ENCODE data around the gene ARFRP1. TPM values are rescaled to one million over a fixed set of nuclear protein-coding genes. Genes with fewer than 3 reads are reported as not detected.
A peak's percentile ranks its signal among the peaks of the same experiment; 100 is the strongest.

ARFRP1 gene
- total RNA-seq, 4 donors from 2014 or later, result 43.6 to 52.1 (median 46.7) TPM

GRCh38 chr20:63752411-63753101 lies 44.8 kb upstream of the ARFRP1 start:
- WGBS, 2 donors, result 60 to 79% methylated on average over 4 to 15 of the region's 50 CpGs
- Histone ChIP-seq H3K27ac (peak overlapping the region in 1 of 3 donors; percentile 41), H3K4me1 (peaks cover 9 to 17% of the 10 kb centered on the region in 2 donors), H3K36me3 (no peaks in the 10 kb centered on the region), H3K27me3 (no peaks in the 10 kb centered on the region), H3K9me3 (no peaks in the 10 kb centered on the region), H3K4me3 (replicated peaks in 1 of 3) (no peak overlapping the region)
- intact Hi-C loops (cut with DNase I), result no loop called here
- DNase-seq, result peak; percentile 61 to 73
- TF ChIP-seq POLR2A (IDR thresholded peaks at IDR 0.05), result no peak
- no peak for TF ChIP-seq CTCF (IDR thresholded peaks at IDR 0.05)

- TF ChIP-seq CTCF (IDR thresholded peaks at IDR 0.05) (no peak), POLR2A (IDR thresholded peaks at IDR 0.05) (no peak)
- WGBS, 2 donors, result 78 to 91% methylated on average over 14 to 27 of the region's 45 CpGs
- H3K36me3 ChIP-seq, result peaks cover 0 to 1% of the 10 kb centered on the region in 2 donors
- intact Hi-C loops (cut with DNase I), result no loop called here
- peaks cover 9 to 17% of the 10 kb centered on the region in 2 donors for H3K4me1 ChIP-seq
- DNase-seq, result peak; percentile 48 to 72
- H3K27ac ChIP-seq, result no peak overlapping the region
- no peak overlapping the region for H3K4me3 ChIP-seq (replicated peaks in 1 of 3)
- no peaks in the 10 kb centered on the region for H3K9me3 ChIP-seq
- H3K27me3 ChIP-seq, result no peaks in the 10 kb centered on the region
These were observed 43.9 kb upstream of the ARFRP1 start for GRCh38 chr20:63751471-63752271.

- Histone ChIP-seq H3K4me3 (replicated peaks in 1 of 3) (no peak overlapping the region), H3K4me1 (peaks cover 9 to 17% of the 10 kb centered on the region in 2 donors), H3K9me3 (no peaks in the 10 kb centered on the region), H3K36me3 (peaks cover 4 to 5% of the 10 kb centered on the region in 2 donors), H3K27ac (no peak overlapping the region), H3K27me3 (no peaks in the 10 kb centered on the region)
- TF ChIP-seq CTCF (IDR thresholded peaks at IDR 0.05) (no peak), POLR2A (IDR thresholded peaks at IDR 0.05) (no peak)
- DNase-seq, result no peak
- intact Hi-C loops (cut with DNase I), result no loop called here
- WGBS, 2 donors, result 71 to 77% methylated on average over 12 to 26 of the region's 26 CpGs
These were observed 43.2 kb upstream of the ARFRP1 start for GRCh38 chr20:63750807-63751470.

GRCh38 chr20:63749597-63750508 lies 42.1 kb upstream of the ARFRP1 start:
- WGBS, 2 donors, result 90 to 92% methylated on average over 9 to 16 of the region's 16 CpGs
- H3K27ac ChIP-seq, result no peak overlapping the region
- H3K4me3 ChIP-seq (replicated peaks in 1 of 3), result no peak overlapping the region
- TF ChIP-seq POLR2A (IDR thresholded peaks at IDR 0.05) (no peak), CTCF (IDR thresholded peaks at IDR 0.05) (no peak)
- peaks cover 9 to 17% of the 10 kb centered on the region in 2 donors for H3K4me1 ChIP-seq
- H3K9me3 ChIP-seq, result no peaks in the 10 kb centered on the region
- no peaks in the 10 kb centered on the region for H3K27me3 ChIP-seq
- intact Hi-C loops (cut with DNase I), result no loop called here
- DNase-seq, result no peak
- peaks cover 5 to 7% of the 10 kb centered on the region in 2 donors for H3K36me3 ChIP-seq
